Muscle of back (tissue), 10 donors: Measurements from ENCODE around the gene TSHB. TPM values are rescaled to one million over a fixed set of nuclear protein-coding genes. Genes with fewer than 3 reads are reported as not detected.

ENCODE experiments used
- polyA plus RNA-seq, 10 donors: library from polyadenylated mRNA; unstranded; fragments of 120-200 nt; gene quantifications; one replicate each; pipeline ENCODE4 v1.2.1, GENCODE V29; 2013; ENCODE audit not compliant: insufficient read length in 10 of 10

TSHB gene
- polyA plus RNA-seq, 10 donors, result not detected

Other genes with a start within 250 kb of the TSHB start
- gene SIKE1, start 249.1 kb upstream of the TSHB start, polyA plus RNA-seq, result 10 to 100 TPM; 27.8 to 36.1 (median 32.4) TPM
- under 1 TPM in 2 of 10 donors, not detected in 8; 0.40 to 0.63 TPM for gene SYCP1, start 175.0 kb upstream of the TSHB start, polyA plus RNA-seq
- 10 to 100 TPM; 11.5 to 23.7 (median 17.9) TPM for gene TSPAN2, start 59.7 kb downstream of the TSHB start, polyA plus RNA-seq